ENCODE data around the gene KRT72.

DNA sequence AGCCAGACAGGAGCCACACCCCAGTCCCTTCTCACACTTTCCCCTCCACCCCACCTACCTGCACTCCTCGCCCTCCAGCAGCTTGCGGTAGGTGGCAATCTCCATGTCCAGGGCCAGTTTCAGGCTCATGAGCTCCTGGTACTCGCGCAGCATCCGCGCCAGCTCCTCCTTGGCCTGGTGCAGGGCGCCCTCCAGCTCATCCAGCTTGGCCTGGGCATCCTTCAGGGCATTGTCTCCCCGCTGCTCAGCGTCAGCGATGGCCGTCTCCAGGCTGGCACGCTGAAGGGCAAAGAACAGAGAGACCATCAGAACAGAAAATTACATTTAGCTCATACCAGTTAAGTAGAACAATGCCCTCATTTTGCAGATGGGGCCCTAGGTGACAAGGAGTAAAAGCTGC, 33.2 kb downstream of the KRT72 start:
- TF ChIP-seq CTCF (IDR thresholded peaks at IDR 0.05) (no peak), POLR2AphosphoS5 (IDR thresholded peaks at IDR 0.05) (no peak)

Data from esophagus muscularis mucosa (tissue), 3 donors.